Stimulated activated CD4-positive, alpha-beta T cell treated with anti-CD3 and anti-CD28 coated beads, Interleukin-1b, Interleukin-23, amount 100 ng/mL, for 1 hour (primary cell): ENCODE measurements around the gene TRDMT1.

Experiments used
- DNase-seq, 2 donors: peaks; one replicate each; pipeline ENCODE4 v3.0.0-alpha.2; 2020; ENCODE audit warnings: low read depth in 2 of 2

TRDMT1 gene

DNA sequence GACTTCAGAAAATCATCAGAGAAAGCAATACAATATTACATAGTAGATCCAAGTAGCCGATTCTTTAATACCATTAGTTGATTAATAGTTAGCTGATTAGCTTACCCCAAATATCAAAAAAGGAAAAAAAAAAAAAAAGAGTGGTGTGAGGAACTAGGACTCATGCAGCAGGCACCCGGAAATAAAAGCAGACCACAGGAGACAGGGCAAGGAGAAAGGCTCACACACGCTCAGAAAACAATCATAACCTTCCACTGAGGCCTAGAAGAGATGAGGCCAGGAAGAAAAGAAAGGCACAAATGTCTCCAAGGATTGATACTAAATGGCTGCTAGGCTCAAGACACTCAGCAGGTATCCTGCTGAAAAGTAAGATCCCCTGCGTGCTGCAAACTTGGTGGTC lies 25.9 kb downstream of the TRDMT1 start:
- no peak for DNase-seq

- no peak for DNase-seq
Measured at GRCh38 chr10:17174626-17175025, 26.8 kb downstream of the TRDMT1 start.

GRCh38 chr10:17171141-17171641 lies 30.3 kb downstream of the TRDMT1 start:
- DNase-seq = no peak

GRCh38 chr10:17169803-17170202 lies 31.7 kb downstream of the TRDMT1 start:
- DNase-seq = no peak

DNA sequence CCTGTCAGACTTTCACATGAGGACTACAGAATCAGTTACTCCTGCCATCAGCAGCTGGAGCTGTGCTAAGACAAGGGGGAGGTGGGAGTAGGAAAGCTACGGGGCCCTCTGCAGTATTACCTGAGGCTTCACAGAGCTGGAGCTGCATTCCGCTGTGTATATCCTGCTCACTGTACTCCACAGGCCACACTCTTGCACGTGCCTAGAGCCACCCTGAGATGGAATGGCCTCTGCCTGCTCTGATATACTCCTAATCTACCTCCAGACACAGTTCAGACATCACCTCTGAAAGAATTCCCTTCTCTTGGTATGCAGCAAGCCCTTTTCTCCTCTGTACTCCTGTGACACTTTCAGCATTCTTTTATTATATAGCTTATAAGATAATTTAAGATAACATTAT lies 34.8 kb downstream of the TRDMT1 start:
- no peak for DNase-seq

- no peak for DNase-seq
Measured at GRCh38 chr10:17162828-17163227, 38.6 kb downstream of the TRDMT1 start.

GRCh38 chr10:17161775-17162174 lies 39.7 kb downstream of the TRDMT1 start:
- DNase-seq = no peak

GRCh38 chr10:17157024-17157423 lies 44.4 kb downstream of the TRDMT1 start:
- DNase-seq = no peak

DNA sequence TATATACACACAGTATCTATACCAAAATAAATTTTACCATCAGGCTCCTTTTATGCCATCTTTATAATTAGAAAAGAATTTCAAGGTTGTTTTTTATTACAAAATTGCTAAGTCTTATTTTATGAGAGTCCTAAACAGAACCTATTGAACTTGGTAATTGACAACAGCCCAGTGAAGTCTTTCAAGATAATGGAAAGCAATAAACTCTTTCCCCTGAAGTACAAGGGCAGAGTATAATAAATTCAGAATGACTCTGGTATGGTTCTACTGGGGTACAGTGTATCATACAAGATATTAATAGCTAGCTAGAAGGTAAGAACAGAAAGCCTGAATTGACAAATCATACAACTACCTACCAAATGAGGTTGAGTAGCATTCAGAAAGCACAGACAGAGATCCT lies 45.6 kb downstream of the TRDMT1 start:
- no peak for DNase-seq

- no peak for DNase-seq
Measured at GRCh38 chr10:17154116-17154515, 47.4 kb downstream of the TRDMT1 start.

GRCh38 chr10:17153321-17153720 lies 48.2 kb downstream of the TRDMT1 start:
- DNase-seq = no peak

- no peak for DNase-seq
Measured at GRCh38 chr10:17151716-17152115, 49.8 kb downstream of the TRDMT1 start.

GRCh38 chr10:17147884-17148489 lies 53.5 kb downstream of the TRDMT1 start:
- no peak for DNase-seq

DNA sequence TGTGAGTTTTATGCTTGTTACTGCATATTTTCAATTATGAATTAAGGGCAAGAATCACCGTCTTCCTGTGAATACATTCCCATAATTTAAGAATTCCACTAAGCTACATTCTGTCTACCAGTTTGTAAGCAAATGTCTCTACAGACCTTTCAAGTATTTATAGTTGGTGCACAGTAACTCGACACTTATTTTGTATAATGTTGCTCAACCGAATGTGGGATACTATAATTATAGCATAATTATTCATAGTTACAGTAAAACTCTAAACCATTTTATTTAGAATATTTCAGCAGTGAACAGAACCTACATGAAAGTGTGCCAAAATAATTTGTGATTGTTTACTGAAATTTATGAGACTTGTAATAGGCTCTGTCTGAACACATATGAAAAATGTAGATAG lies 54.6 kb downstream of the TRDMT1 start:
- no peak for DNase-seq

DNA sequence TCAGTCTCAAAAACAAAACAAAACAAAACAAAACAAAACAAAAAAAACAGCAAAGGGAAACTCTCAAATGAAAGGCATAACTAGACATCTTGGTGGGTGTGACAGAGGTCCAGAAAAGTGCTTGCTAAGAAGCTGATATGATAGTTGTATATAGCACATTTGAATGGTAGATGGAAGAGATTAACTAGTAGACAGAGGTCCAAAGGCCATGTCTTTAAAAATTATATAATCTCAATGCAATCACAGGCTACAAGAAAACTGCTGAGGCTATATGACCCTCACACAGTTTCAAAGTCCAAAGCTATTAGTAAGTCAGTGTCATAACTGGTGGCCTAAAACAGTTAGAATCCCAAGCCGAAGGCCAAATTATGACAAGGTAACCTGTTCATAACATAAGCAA lies 56.2 kb downstream of the TRDMT1 start:
- DNase-seq = no peak

DNA sequence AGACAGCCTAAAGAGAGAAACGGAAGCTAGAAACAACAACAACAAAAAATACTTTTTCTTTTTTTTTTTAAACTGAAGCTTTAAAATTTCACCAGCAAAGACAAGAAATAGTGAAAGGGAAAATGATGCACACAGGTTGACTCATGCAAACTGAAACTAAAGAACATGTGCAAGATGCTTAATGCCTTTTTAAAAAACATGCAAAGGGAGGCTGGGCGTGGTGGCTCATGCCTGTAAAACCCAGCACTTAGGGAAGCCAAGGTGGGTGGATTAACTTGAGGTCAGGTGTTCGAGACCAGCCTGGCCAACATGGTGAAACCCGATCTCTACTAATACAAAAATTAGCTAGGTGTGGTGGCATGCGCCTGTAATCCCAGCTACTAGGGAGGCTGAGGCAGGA lies 56.7 kb downstream of the TRDMT1 start:
- DNase-seq = peak in 1 of 2 donors; percentile 24

- DNase-seq = no peak
Measured at GRCh38 chr10:17144032-17144431, 57.4 kb downstream of the TRDMT1 start.

GRCh38 chr10:17143055-17143690 lies 58.3 kb downstream of the TRDMT1 start:
- no peak for DNase-seq

DNA sequence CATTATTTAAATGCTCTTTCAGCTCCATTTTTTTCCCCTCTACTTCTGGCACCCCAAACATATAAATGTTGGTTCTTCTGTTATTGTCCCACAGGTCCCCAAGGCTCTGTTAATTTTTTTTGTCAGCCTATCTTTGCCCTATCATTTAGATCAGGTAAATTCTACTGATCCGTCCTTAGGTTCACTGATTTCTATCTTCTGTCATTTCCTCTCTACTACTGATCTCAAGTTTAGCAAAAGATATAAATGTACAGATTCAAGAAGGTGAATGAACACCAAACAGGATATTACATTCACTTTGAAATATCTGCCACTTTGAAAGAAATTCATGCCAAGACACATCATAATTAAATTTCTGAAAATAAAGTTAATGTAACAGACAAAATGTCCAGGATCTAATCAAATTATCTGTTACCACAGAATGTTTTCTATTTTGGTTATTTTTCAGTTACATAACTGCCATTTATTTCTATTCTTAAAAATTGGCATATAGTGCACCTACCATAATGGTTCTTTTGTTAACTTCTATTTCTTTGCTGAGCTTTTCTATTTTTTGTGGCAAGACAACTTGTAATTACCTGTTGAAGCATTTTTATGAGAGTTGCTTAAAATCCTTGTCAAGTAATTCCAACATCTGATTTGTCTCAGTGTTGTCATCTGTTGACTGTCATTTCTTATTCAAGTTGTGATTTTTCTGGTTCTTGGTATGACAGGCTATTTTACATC lies 59.8 kb downstream of the TRDMT1 start:
- no peak for DNase-seq

GRCh38 chr10:17140386-17140761 lies 61.1 kb downstream of the TRDMT1 start:
- no peak for DNase-seq

DNA sequence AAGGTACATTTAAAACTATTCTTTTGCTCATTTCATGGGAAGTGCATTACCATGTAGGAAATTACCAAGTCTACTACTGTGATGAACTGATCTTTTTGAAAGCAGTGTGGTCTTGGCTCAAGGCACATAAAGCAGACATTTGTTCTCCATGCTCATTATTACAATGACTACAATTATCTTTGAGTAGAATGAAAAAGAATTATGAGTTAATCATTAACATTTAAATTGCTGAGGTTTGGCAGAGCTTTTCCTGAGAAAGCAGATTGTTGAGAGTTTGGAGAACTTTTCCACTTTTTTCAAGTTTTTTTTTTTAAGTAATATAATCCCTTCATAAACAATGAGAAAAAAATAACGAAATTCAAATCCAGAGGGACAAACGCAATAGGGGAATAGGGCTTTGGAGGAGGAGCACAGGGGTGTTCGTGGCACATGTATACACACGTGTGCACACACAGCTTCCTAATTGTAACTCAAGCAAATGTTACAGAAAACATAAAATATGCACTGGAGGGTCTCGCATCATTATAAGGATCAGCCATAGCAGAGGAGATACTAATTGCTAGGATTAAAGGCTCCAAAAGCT lies 62.9 kb downstream of the TRDMT1 start:
- no peak for DNase-seq

DNA sequence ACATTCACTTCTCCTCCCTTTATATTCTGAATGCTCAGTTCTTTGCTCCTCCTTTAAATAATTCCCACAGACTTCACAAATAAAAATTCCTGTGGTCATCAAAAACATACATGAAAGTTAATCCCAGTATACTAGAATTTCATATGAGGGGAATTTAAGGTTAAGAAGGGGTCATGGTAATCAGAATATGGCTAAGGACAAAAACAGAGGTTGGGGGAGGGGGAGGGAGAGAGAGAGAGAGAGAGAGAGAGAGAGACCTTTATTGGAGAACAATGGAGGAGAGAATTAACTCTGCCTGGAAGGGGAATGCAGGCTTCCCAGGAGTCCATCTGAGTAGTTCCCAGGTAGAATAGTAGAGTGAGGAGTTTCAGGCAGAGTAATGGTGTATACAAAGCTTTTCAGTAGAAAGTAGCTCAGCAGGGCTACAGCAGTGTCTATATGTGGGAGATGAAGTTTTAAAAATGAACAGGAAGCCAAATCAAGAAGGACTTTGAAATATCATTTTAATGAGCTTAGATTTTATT lies 66.7 kb downstream of the TRDMT1 start:
- no peak for DNase-seq
